Mesenteric fat pad (tissue), 1 donor: ENCODE results near the gene TSPAN16. TPM values are rescaled to one million over a fixed set of nuclear protein-coding genes. Genes with fewer than 3 reads are reported as not detected.

ENCODE experiments used
- DNase-seq: peaks from one replicate; pipeline ENCODE4 v3.0.0-alpha.2; 2020; ENCODE audit warnings: low spot score
- long read RNA-seq: library from polyadenylated mRNA; unstranded; transcript quantifications from one replicate; pipeline ENCODE4 v2.0.0, GENCODE V29; 2020
- total RNA-seq: library from RNA; stranded (reverse); fragmentation: NEBNext Ultra II Directional; extraction: Animal tissue kit (Norgen Biotek cat#: 25700); gene quantifications from one replicate; pipeline ENCODE4 v1.2.1, GENCODE V29; 2021
- donor health status: DM: yes; HTN: yes; CAD: no.

TSPAN16 gene, protein sequence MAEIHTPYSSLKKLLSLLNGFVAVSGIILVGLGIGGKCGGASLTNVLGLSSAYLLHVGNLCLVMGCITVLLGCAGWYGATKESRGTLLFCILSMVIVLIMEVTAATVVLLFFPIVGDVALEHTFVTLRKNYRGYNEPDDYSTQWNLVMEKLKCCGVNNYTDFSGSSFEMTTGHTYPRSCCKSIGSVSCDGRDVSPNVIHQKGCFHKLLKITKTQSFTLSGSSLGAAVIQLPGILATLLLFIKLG
- not detected for total RNA-seq
- long read RNA-seq, partial matches to known transcripts, result 0 of 17 reads
- long read RNA-seq, other reads (novel, unspliced or antisense), result 17 of 17 reads

- no peak for DNase-seq
Measured at GRCh38 chr19:11295665-11296245, at the start of gene TSPAN16. TSS of gene TSPAN16 (plus strand) at chr19:11296160. CDS start at chr19:11296298, 138 bp downstream.

DNA sequence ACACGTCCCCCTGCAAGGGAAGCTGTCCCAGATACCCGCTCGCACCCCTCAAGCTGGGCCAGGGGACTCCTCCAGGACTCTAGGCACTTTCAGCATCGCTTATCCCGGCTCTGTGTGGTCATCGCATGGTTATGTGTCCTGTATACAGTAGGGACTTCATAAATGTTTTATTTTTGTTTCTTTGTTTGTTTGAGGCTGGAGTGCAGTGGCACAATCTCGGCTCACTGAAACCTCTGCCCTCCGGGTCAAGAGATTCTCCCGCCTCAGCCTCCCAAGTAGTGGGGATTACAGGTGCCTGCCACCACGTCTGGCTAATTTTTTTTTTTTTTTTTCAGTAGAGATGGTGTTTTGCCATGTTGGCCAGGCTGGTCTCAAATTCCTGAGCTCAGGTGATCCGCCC lies 49.0 kb upstream of the TSPAN16 start:
- no peak for DNase-seq

DNA sequence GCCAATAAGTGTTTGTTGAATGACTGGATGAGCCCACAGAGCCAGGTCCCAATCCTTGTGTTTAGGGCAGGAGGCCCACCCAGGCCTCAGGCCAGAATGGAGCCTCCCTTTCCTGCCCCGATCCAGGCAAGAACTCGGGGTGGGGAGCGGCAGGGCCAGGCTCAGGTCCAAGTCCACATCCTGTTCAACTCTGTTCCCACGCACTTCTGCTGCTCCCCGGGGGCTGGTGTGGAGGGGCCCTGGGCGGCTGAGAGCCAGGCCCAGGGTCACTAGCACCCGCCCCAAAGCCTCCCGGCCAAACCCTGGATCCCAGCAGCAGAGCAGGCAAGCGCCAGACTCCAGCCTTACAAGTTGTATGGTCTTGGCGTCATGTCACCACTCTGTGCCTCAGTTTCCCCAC lies 48.6 kb upstream of the TSPAN16 start:
- DNase-seq, result no peak

- DNase-seq, result no peak
Measured at GRCh38 chr19:11247934-11248333, 48.0 kb upstream of the TSPAN16 start.

DNA sequence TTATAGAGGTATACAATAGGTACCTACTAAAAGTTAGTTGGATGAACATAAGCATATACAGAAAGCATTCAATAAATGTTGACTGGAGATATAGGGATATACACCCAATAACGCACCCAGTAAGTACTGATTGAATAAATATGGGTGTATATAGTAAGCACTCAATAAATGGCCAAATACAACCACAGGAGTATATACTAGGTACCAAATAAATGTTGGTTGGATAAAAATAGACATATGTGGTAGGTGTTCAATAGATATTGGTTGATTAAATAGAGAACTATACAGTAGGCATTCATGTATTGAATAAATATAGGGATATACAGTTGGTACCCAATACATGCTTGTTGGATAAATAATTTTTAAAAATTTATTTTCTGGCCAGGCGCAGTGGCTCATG lies 47.1 kb upstream of the TSPAN16 start:
- no peak for DNase-seq

GRCh38 chr19:11251217-11251616 lies 44.7 kb upstream of the TSPAN16 start:
- no peak for DNase-seq

GRCh38 chr19:11251650-11252314 lies 44.2 kb upstream of the TSPAN16 start:
- DNase-seq, result no peak

GRCh38 chr19:11252665-11253355 lies 43.1 kb upstream of the TSPAN16 start:
- no peak for DNase-seq

DNA sequence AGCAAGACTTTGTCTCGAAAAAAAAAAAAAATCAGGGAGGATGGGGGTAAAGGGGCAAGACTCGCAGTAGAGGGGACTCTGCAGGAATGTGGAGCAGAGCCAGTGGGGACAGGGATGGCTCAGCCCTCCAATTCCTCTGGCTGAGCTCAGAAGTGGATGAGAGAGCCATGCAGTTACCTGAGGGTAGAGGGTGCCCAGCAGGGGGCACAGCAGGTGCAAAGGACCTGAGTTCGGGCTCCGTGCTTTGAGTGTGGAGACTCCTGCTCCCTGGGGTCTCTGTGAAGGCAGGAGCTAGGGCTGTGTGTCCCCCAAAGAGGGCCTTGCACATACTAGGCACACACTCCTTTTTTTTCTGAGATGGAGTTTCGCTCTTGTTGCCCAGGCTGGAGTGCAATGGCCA lies 41.3 kb upstream of the TSPAN16 start:
- no peak for DNase-seq

DNA sequence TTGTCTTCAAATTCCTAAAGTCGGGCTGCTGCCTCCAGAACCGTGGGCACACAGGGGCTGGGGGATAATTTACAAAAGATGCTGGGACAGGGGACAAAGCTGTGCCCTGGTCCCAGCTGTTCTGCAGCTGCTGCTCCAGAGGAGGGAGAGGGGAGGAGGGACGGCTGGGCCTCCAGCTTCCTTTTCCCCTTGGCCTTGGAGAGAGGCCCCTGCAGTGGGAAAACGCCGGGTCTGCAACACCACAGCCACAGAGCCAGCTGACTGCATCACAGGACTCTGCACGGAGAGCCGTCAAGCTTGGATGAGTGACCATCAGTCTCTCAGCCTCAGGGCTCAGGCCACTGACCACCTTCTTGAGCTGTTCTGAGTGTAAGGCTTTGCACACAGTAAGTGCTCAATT lies 39.8 kb upstream of the TSPAN16 start:
- DNase-seq, result no peak

DNA sequence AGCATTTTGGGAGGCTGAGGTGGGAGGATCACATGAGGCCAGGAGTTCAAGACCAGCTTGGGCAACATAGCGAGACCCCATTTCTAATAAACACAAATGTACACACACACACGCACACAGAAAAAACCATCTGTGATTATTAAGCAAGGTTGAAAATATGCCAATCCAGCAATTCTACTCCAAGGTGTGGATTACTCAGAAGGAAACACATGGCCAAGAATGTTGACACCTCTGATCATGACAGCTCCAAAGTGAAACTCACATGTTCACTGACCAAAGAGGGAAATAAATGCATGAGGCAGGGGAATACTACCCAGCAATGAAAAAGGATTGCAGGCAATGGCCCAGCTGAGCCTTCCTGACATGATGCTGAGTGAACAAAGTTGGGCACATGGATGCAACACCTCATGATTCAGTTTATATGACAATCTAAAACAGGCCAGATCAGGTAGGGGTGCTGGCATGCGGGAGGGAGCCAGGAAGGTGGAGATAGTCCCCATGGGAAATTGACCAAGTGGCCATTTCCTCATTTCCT lies 38.0 kb upstream of the TSPAN16 start:
- no peak for DNase-seq

DNA sequence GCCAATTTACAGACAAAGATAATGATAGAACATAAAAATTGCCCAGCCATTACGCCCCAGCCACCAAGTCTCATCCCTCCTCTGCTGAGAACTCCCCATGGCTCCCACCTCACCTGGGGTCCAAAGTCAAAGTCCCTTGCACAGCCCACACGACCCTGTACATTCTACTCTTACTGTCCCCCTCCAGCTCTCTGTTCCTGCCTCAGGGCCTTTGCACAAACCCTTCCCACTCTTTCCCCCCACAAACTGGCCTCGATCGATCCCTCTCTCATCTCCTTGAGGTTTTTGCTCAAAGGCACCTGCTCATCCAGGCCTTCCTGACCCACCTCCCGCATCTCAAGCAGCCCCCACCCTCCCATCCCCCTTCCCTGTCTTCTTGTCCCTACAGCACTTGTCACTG lies 35.0 kb upstream of the TSPAN16 start:
- DNase-seq, result no peak

DNA sequence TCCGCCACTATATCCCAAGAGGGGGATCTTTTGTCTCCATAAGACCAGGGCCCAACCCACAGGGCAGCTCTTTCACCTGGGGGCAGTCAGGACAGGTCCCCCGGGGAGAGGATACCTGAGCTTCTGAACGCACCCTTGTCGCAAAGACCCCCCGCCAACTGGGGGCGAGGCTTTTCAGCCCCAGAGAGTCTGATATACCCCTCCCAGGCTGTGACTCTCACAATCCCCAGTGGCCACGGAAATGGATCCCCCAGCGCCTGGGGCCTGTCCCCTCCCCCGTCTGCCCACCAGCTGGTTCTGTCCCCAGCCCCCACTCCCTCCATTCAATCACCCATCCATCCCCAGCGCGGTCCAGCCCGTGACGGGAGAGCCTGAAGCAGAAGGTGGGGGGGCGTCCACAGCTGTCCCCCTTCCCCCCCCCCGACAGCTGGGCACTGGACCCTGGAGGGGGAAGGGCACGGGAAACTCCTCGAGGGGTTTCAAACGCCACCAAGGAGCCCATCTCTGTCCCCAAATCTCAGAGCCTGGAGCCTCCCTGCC lies 34.5 kb upstream of the TSPAN16 start:
- DNase-seq, result no peak

DNA sequence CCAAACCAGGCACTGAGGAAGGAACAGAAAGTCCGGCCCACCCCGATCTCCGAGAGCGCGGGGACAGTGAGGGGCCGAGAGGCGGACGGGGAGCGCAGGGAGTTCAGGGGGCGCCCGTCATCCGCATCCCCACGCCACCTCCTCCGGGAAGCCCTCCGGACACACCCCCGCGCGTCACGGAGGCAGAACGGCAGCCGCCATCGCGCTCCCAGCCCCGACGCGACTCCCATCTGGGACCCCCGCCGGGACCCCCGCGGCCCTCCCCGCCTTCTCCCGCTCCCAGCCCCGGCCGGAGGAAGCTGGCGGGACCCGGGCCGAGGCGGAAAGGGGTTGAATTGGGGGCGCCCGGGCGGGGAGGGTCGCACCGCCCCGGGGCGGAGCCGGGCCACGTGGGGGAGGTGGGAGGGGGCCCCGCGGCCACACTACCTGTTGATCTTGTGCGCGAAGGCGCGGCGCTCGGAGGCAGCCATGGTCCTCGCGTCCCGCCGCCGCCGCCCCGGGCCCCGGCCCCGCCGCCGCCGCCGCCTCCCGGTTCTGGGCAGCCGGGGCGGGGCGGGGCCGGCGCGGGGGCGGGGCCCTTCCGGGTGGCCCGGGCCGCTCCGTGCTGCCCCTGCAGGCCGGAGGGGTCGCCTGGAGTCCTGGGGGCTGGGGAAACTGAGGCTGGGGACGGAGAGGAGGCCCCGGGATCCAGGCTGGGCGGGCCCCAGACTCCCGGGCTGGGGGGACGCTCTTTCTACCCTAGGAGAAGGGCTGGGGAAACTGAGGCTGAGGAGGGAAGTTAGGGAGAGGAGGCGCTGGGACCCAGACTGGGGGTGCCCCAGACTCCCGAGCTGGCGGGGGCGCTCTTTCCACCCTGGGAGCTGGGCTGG lies 33.8 kb upstream of the TSPAN16 start, which contains the start of gene DOCK6:
DOCK6 (minus strand) TSS at position 554 of the 869 bp plus-strand sequence; CDS start at position 470, 84 bp downstream.
- DNase-seq, result no peak

GRCh38 chr19:11263726-11264125 lies 32.2 kb upstream of the TSPAN16 start:
- DNase-seq, result no peak

DNA sequence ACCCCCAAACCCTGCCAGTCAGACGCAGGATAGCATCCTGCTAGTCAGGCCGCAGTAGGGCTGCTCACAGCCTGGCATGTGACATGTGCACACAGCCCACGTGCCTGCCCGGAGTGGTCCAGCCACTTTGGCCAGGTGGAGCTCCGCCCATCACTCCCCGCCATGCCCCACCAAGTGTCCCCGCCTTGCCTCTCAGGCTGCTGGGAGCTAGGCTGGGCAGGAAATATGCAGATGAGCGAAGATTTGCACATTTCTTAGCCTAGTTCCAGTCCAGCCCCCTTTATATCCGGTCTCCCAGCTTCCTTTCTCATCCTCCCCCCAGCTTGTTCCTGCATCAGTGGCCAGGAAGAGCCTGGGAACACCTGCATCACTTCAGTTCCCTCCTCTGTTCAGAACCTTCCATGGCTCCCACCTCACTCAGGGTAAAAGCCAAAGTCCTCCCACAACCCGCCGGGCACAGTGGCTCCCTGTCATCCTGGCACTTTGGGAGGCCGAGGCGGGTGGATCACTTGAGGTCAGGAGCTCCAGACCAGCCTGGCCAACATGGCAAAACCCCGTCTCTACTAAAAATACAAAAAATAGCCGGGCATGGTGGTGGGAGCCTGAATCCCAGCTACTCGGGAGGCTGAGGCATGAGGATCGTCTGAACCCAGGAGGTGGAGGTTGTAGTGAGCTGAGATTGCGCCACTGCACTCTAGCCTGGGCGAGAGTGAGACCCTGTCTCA lies 31.3 kb upstream of the TSPAN16 start:
- DNase-seq, result no peak

DNA sequence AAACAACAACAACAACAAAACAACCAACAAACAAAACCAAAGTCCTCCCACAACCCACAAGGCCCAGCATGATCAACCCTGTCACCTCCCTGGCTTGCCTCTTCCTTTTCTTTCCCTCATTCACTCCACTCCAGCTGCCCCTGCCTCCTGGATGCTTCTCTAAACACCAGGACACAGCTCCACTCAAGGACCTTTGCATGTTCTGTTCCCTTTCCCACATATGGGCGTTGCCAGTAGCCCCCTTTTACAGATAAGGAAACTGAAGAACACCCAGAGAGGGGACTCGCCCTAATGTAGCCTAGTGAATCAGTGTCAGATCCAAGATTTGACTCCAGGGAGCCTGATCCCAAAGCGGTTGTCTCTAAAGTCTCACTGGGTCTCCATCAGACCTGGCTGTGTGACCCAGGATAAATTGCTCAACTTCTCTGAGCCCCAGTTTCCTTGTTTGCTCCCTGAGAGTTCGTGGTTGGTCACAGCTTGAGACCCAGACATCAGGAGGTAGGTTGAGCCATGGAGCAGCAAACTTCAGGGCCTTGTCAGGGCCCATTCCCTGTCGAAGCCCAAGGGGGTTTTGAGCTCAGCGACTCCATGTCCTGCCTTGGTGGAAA lies 30.7 kb upstream of the TSPAN16 start:
- DNase-seq, result no peak

DNA sequence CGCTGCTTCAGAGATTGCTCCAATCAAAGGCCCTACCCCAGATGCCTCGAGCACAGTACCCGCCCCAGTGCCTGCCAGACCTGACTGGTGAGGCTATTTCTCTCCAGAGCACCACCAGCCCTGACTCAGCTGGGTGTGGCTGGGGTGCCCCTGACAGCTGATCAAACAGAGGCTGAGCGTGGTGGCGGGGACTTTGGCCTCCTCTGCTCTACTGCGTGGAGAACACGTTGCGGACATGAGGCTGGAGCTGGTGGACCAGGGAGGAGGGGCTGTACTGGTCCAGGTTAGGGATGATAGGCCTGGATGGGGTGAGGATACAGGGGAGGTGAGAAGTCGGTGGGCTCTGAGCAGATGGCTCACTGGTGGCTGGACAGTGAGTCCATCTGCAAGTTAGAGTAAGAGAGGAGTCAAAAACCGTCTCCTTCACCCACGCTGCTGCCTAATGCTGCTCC lies 30.1 kb upstream of the TSPAN16 start:
- no peak for DNase-seq
